Fibroblast of gingiva (primary cell): ENCODE measurements around the gene HOXD9.
A peak's percentile ranks its signal among the peaks of the same experiment; 100 is the strongest.

Experiments
- DNase-seq: peaks from one replicate; pipeline ENCODE4 v3.0.0-alpha.2; 2011; ENCODE audit warnings: low read depth

Gene HOXD9

DNA sequence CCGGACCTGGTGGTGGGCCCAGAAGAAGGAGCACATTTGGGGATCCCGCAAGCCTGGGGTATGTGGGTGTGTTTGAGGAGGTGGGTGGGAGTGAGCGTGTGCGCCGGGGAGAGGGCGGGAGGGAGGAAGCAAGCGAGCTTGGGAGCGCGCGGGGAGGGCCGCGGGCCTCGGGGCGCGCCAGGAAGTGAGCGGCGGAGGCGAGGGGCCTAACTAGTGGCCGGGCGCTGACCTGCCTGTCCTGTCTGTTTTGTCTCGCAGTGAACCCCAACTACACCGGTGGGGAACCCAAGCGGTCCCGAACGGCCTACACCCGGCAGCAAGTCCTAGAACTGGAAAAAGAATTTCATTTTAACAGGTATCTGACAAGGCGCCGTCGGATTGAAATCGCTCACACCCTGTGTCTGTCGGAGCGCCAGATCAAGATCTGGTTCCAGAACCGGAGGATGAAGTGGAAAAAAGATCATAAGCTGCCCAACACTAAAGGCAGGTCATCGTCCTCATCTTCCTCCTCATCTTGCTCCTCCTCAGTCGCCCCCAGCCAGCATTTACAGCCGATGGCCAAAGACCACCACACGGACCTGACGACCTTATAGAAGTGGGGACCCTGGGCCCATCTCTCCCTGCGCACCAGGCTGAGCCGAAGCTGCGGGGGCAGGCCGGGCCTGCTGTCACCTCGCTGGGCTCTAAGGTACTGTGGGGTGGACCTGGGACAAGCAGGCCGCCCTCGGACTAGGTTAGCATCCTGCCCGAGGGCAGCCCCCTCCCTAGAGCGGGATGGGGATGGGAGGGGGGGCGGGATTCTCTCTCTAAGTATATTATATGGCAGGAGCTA lies 30.0 kb downstream of the HOXD9 start:
- no peak for DNase-seq

DNA sequence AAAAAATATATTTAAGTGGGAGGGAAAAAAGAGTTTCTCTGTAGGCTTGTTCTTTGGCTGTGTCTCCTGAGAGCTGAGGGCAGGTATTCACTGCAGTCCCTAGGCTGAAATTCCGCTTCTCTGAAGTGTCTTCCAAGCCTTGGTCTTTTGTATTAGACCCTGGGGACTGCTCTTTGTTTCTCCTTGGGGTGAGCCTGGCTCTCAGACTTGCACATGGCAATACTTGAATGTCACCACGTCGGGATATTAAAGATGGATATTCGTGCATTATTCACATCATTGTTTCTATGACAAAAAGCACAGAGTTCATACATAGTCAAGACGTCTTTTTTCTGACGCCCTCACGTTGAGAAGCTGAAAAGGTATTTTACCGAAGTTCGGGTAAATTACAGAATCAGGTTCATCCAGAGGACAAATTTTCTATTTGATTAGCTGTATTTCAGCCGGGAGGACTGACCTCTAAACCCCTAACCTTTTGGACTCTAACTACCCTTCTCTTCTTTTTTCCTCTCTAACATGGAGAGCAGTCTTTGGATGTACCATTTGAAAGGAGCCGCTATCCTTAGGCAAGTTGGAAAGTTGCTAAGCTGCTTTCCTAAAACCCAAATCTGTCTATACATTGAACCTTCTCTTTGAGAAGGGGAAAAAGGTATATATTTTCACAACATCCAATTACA lies 32.2 kb downstream of the HOXD9 start:
- no peak for DNase-seq

DNA sequence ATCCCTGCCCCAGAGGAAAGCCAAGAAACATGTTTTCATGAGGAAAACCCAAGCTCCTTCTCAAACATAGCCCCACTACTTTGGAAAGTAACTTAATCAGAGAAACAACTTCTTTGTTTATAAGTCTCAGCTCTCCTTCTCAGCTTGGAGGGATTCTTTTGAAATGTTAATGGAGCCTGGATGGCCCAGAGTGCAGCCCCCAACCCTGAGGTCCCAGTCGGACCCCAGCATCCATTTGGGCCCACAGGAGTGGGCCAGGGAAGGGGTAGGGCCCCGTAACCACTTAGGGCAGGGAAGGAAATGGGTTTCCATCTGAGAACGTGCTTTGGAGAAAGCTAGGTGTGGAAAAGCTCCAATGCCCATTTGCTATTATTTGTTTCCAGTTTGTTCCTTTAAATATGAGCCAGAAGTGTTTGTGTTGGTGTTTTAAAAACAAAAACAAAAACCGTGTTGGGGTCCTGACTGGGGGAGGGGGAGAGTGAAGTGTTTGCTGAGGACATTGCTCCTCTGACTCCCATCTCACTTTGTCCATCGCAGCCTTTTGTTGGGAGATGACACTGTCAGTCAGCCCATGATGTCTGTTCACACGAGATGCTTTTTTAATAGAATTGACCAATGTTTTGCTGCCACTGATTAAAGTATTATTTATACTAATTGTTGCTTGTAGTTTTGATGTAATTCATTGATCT lies 33.0 kb downstream of the HOXD9 start:
- no peak for DNase-seq

DNA sequence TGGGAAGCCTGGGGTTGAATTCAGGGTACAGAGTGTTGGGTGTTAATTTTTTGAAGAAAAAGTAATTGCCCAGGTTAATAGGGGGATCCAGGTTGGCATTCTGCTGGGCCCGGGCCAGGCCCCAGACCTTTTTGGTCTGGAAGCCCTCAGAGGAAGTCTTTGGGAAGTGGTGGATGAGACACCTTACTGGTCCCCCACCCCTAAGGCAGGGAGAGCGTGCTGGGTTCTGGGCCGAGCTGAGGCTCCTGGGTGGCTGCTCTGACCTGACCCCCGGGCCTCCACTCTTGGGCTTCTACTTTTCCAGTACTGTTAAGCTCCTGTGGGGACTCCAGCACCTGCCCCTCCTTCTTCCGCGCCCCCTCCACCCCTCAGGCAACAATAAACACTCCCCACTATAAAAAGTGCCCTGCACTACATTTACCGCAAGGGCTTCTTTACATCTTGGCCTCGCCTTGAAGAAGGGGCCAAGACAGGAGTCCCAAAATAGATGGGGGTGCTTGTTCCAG lies 33.8 kb downstream of the HOXD9 start:
- no peak for DNase-seq

DNA sequence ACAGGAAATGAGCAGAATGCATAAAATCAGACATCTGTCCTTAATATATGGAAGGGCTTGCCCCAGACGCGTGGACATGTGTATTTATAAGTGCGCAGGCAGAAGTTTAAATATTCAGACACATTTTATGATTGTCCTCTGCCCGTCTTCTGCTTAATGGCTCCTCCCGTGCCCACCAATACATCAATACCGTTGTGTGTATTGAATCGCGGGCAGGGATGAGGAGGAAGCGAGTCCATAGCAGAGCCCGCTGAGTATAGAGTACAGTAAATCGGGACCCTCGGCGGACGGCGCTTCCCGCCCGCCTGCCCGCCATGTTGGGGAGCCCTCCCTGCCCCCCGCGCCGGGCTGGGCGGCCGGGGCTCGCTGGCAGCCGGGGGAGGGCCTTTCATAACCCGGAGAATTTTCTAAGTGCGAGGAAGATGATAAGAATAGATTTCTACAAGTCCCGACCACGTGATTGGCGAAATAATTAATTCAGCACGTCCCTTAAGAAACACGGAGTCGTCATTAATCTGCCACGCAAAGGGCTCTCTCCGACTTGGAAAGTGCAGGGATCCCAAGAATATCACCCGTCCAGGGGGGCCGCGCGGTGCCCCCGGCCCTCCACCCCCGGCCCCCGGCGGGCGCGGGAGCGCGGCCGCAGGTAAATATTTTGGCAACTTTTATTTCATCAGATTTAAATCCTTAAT lies 34.4 kb downstream of the HOXD9 start, which contains the start of gene HOXD3:
Gene HOXD3, plus strand, starts transcription at position 501 of the 692 bp plus-strand sequence. CDS start 11,808 bp downstream, outside the sequence.
- DNase-seq, result no peak

DNA sequence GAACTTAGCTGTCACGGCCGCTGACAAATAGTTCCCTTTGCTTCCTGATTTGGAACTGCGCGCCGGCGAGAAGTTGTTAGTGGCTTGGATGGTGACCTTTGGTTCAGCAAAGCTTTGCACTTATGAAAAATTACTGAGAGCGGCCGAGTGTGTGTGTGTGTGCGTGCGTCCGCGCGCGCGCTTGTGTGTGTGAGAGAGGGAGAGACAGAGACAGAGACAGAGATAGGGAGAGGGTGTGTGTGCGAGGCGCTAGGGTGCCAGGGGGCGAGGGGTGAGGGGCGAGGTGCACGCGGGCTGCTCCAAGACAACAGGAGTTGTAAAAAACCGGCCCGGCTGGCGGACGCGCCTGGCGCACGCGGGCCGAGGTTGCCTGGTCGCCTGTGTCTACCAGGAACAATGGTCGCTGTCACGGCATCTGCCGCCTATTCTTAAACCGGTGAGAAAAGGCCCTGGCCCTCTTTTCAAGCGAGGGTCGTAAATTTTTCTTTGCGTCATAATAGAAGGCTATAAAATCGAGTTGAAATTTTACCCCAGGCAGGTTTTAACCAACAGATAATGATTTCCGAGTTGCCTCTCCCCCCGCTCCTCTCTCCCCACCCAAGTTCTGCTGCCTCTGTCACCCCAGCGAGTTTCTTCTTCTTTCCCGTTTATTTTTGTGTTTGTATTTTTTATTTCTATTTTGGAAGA lies 35.1 kb downstream of the HOXD9 start:
- DNase-seq, result no peak

DNA sequence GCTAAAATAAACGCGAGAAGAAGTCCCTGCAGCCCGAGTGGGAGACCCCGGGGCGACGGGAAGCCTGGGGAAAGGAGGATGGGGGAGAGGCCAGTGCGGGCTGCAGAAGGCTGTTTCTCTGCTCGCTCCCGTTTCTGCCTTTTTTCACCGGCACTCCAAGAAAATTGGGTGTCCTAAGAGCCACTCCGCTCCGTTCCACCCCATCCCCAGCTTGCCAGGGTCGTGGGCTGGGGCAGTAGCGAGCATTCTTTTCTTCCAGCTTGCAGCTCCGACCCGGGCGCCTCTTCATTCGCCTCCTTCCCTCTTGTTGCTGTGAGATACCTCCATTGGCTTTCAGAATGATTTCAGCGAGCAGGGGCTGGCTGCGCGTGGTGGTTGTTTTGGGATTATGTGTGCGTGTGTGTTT lies 35.7 kb downstream of the HOXD9 start:
- no peak for DNase-seq

DNA sequence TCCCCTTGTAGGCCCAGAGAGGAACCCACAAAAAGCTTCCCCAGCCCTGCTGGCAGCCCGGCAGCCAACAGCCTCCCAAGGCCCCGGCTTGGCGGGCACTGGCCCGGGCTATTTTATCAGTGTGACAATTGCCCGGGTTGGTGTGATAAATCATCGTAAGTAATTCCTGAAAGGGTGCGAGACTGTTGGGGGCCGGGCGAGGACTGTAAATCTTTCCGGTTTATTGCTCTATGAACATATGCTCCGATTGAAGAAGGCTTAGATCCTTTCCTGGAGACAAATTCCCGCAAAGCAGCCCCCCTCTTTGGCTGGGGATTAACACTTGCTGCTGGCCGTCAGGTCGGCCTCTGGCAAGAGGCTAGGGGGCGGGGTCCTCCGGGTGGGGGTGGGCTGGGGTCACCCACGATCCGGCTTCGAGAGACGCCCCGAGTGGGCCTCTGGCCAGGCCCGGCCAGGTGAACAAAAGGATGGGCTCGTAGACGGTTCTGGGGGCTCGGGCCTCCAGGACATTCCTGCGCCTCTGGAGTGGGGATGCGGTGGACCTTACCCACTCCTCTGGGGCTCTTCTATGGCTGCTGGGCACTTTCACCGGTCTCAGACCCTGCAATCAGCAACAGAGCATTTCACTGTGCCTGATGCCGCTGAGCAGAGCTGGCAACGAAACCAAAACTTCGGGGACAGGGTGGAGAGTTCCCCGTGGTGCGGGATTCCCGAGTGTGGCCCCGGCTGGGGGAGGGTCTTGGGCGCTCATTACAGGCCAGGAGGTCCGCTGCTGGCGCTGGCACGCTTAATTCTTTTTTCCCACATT lies 36.5 kb downstream of the HOXD9 start:
- DNase-seq, result no peak

DNA sequence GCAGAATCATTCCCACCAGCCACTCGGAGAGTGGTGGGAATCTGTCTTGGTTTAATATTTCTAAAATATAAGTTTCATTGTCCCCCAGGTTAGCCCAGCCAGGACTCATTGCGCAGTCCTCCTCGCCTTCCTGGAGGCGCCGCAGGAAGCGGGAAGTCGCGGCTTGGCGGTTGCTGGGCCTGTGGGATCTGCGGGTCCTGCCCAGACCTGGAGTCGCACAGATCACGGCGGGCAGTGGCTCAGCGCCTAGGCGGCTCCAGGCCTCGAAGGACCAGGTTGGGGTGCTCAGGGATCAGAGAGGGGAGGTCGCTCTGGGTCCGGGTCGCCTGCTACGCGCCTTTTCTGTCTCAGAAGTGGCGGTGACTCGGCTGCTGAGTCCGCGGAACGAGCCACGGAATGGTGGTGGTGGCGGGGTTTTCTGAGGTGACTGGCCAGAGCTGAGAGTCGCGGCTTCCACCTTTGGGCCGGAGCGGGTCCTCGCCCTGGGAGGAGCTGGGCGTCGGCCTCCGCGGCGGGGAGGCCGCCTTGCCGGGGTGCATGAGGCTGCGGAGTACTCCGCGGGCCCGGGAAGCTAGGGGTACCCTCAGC lies 37.2 kb downstream of the HOXD9 start:
- no peak for DNase-seq

DNA sequence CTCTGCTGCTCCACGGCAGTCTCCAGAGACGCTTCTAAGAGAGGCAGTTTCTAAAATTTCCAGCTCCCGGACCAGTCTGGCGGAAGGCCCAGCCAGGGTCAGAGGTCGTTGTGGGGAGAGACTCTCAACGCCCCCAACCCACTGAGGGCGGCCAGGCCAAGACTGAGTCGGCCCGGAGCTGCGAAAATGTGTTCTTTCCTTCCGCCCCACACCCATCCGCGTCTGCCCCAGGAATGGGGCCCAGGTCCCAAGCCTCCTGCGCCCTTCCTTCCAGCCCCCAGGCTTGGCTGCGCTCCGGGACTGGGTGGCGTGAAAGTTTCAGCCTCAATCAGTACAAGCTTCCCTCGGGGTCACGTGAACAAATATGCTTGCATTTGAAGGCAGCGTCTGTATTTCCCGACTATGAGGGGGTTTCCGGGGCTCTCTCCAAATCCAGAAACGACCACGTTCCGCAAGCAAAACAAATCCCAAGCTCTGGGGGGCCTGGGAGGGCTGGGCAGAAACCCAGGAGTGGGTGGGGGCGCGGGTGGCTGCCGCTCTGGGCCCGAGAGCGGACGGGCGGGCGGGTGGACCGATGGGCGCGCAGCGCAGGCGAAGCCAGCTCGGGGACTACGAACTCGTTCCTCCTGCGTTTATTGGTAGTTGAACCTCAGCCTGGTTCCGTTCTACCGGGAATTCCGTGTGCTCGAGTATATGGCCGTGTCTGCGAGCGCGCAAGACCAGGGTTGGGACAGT lies 37.9 kb downstream of the HOXD9 start:
- no peak for DNase-seq

DNA sequence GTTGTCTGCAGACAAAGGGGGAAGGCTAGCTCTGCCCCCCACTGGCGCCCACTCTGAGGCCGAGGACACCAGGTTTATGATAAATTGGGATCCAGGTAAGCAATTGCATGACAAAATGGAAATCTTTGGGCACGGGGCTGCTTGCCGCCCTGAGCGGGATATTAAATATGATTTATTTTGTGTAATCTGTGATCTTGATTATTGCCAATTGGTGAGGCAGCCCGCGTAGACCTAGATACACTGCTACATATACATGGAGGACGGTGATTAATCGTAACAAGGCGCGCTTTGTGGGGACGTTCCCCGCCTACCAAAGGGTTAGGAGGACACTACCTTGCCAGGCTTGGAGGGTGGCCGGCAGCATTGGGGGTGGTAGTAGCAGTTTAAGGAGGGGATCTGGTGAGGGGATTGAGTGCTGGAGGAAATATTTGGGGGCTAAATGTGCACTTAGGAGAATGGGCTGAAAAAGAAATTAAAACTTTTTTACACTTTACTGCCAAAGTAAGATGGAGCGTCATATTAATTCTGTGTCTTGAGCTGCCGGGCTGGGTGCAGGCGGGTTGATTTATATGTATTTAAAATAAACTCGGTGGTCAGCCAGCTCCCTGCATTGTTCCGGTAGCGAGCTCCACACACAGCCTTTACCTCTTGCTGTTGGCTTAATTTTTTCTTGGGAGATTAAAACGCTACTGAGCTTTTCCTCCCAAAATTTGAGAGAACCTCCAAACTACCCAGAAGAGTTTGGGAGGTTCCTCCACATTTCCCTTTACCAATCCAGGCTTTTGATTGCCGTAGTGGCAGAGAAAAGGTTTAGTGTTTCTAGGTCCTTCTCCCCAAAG lies 38.7 kb downstream of the HOXD9 start:
- DNase-seq, result no peak

DNA sequence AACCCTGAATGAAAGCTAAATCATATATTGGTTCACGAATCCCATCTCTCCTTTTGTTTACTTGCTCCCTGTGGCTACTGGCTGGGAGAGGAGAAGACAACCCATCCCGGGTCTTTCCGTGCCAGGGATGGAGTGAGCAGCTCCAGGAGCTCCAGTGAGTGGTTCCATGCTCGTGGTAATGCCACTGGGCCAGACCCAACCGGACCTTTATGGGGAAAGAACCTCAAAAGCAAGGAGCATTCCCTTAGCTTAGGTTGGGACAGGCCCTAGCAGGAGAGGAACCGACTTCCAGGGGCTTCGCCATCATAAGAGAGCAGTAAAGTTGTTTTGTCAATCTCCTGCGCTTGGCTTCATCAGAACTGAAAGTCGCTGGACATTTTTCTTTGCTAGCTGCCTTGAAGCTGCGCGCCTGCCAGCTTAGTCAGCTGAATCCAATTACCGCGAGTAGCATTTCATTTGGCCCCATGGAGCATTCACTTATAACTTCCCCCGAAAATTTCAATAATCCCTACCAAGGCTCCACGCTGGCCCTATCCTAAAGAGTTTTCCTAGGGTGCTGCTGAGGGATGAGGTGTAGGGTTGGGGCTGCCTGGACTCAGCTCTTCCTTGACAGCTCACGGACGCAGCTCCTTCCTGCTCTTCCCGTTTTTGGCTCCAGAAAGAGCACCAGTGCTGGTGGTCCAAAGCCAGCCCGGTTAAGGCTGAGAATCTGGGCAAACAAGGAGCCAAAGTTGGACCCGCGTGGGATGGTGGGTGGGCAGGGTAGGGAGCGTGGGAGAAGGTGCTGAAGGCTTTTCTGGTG lies 39.5 kb downstream of the HOXD9 start:
- peak; percentile 18 for DNase-seq

DNA sequence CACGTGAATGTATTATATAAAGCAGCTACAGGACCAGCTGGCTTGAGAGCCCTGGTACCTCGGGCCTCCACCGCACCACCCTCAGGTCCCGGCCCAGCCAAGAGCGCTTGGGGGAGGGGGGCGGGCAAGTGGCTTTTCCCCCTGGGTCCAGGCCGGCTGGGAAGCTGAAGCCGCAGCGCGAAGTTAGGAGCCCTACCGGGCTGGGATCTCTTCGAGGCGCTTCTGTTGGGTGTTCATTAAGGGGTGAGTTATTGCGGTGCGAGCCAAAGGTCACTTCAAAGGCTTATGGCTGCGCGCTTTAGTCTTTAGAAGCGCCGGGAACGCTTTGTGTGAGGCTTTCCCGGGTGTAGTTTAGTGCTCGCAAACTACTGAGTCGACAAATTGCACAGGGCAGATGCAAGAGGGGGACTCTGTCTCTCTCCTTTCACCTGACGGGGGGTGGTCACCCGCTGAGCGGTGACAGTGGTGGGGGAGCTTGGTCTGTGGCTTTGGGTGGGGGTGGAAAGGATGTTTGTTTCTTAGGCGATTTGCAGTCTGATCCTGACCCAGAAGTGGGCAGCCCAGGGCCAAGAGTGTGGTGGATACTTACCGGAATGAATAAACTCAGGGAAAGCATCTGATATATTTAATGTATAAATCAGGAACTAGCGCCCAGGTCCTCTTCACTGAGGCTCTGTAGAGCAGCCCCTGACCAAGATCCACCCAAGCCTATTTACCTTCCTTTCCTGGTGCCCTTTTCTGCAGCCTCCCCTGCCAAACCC lies 40.6 kb downstream of the HOXD9 start:
- no peak for DNase-seq

DNA sequence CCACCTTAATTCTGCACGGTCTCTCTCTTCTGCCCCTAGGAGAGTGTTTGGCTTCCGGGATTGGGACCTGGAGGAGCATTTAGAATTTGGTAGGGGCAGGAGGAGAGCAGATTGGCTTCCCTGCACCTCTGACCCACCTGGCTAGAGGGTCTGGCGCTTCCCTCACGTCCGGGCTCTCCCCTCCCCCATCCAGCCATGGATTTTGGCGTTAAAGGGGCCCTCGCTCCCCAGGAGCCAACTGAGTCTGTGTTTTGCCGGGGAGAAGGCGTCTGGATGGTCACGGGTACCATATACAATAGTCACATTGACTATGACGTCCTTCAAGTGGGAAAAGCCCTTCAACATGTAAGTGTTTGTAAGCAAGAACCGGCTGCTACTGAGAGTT lies 41.1 kb downstream of the HOXD9 start:
- DNase-seq, result no peak

DNA sequence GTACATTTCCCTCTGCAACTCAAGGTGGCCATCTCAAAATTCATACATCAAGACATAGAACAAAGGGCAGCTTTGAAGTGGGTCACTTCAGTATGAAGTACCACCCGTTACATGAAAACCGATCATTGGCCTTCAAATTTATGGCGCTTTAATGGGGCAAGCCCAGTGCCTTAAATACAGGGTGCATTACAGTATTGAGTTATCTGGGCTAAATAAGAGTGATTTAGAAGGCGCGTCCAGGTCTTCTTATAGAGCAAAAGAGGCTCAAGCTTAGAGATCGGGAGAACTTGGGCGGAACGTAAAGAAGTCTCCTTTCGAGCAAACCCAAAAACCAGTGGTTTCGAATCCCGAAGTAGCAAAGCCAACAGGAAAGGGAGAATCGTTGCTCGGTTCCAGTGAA lies 41.7 kb downstream of the HOXD9 start:
- no peak for DNase-seq

DNA sequence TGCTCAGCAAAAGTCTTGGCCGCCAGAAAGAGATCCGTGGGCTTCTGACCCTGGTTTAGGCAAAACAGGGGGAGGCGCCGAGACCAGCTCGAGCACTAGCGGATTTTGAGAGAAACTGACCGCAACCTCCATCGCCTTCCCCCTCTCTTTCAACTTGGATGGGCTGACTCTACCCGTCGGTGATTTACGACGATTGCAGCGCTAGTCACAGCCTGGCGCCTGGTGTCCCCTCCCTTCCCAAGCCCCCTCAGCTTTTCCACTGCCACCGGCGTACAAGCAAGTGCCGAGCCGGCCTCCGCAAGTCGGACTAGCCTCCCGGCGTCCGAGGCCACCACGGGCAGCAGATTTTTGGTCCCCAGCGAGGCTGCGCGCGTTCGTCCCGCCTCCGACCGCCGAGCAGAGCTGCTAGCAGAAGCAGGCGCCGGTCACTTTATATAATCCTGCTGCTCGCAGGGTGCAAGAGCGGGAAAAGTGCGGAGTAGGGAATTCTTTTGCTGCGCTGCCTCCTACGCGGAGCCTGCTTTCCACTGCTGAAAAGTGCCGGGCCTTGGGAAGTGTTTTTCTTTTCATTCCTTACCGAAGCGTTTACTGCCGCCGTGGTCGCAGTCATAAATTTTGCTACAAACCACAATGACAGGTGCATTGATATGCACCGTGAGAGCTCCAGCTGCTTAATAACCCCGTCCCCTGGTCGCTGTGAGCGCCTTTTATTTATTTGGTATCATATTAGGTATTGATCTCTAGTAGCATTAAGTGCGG lies 42.3 kb downstream of the HOXD9 start:
- no peak for DNase-seq
